ENCODE measurements around the gene TTC28. TPM values are rescaled to one million over a fixed set of nuclear protein-coding genes. Genes with fewer than 3 reads are reported as not detected.
"Not testable (repeated sequence)": the region's sequence is repeated elsewhere in the genome, so short reads cannot be mapped to it uniquely, and the experiment has no call there.

TTC28 gene
- polyA plus RNA-seq, 4 donors: 0.45 to 24.0 (median 3.7) TPM

GRCh38 chr22:28074526-28074925, 605.1 kb downstream of the TTC28 start:
- H3K36me3 ChIP-seq (ENCODE audit: control insufficient read depth in 3 of 3, insufficient read depth in 2 of 3, low read depth in 1 of 3, low read length in 3 of 3): peaks cover 0 to 6% (median 0%) of the 10 kb centered on the region in 3 donors
- WGBS, 3 donors: 90 to 97% (median 94%) methylated on average over 4 of the region's 4 CpGs
- peaks cover 0 to 16% (median 5%) of the 10 kb centered on the region in 3 donors for H3K4me1 ChIP-seq (ENCODE audit: control insufficient read depth in 3 of 3, insufficient read depth in 2 of 3, low read depth in 1 of 3, low read length in 2 of 3)
- no peak overlapping the region for H3K4me3 ChIP-seq (ENCODE audit: low read depth in 1 of 3, low read length in 3 of 3)
- no peaks in the 10 kb centered on the region for H3K9me3 ChIP-seq (ENCODE audit: control insufficient read depth in 2 of 2, insufficient read depth in 1 of 2, low read depth in 1 of 2, low read length in 1 of 2)
- no peaks in the 10 kb centered on the region for H3K27me3 ChIP-seq (ENCODE audit: control insufficient read depth in 3 of 3, insufficient read depth in 3 of 3, low read length in 3 of 3)
- H3K27ac ChIP-seq (ENCODE audit: low read depth in 1 of 3, low read length in 2 of 3): no peak overlapping the region
- no peak for DNase-seq
- FAIRE-seq: no peak

- 69 to 93% (median 86%) methylated on average over 3 of the region's 3 CpGs for WGBS, 3 donors
- DNase-seq (no peak), FAIRE-seq (no peak)
Measured at GRCh38 chr22:28072066-28072465, 607.6 kb downstream of the TTC28 start.

GRCh38 chr22:28068826-28069225, 610.8 kb downstream of the TTC28 start:
- no peaks in the 10 kb centered on the region for H3K27me3 ChIP-seq (ENCODE audit: control insufficient read depth in 3 of 3, insufficient read depth in 3 of 3, low read length in 3 of 3)
- H3K9me3 ChIP-seq (ENCODE audit: control insufficient read depth in 2 of 2, insufficient read depth in 1 of 2, low read depth in 1 of 2, low read length in 1 of 2): no peaks in the 10 kb centered on the region
- no peak for FAIRE-seq
- no peaks in the 10 kb centered on the region for H3K4me1 ChIP-seq (ENCODE audit: control insufficient read depth in 3 of 3, insufficient read depth in 2 of 3, low read depth in 1 of 3, low read length in 2 of 3)
- no peak for DNase-seq
- peaks cover 0 to 9% (median 0%) of the 10 kb centered on the region in 3 donors for H3K36me3 ChIP-seq (ENCODE audit: control insufficient read depth in 3 of 3, insufficient read depth in 2 of 3, low read depth in 1 of 3, low read length in 3 of 3)
- H3K27ac ChIP-seq (ENCODE audit: low read depth in 1 of 3, low read length in 2 of 3): no peak overlapping the region
- 89 to 94% (median 90%) methylated on average over 2 of the region's 2 CpGs for WGBS, 3 donors
- H3K4me3 ChIP-seq (ENCODE audit: low read depth in 1 of 3, low read length in 3 of 3): no peak overlapping the region

More at GRCh38 chr22:28072066-28072465, 607.6 kb downstream of the TTC28 start:
- Histone ChIP-seq H3K27me3 (ENCODE audit: control insufficient read depth in 3 of 3, insufficient read depth in 3 of 3, low read length in 3 of 3) (no peaks in the 10 kb centered on the region), H3K9me3 (ENCODE audit: control insufficient read depth in 2 of 2, insufficient read depth in 1 of 2, low read depth in 1 of 2, low read length in 1 of 2) (no peaks in the 10 kb centered on the region), H3K4me1 (ENCODE audit: control insufficient read depth in 3 of 3, insufficient read depth in 2 of 3, low read depth in 1 of 3, low read length in 2 of 3) (peaks cover 0 to 16% (median 5%) of the 10 kb centered on the region in 3 donors), H3K4me3 (ENCODE audit: low read depth in 1 of 3, low read length in 3 of 3) (no peak overlapping the region), H3K27ac (ENCODE audit: low read depth in 1 of 3, low read length in 2 of 3) (no peak overlapping the region), H3K36me3 (ENCODE audit: control insufficient read depth in 3 of 3, insufficient read depth in 2 of 3, low read depth in 1 of 3, low read length in 3 of 3) (peaks cover 0 to 6% (median 0%) of the 10 kb centered on the region in 3 donors)

GRCh38 chr22:28064920-28065319, 614.7 kb downstream of the TTC28 start:
- peak in 1 of 2 donors; percentile 35 for DNase-seq
- Histone ChIP-seq H3K4me3 (ENCODE audit: low read depth in 1 of 3, low read length in 3 of 3) (no peak overlapping the region), H3K4me1 (ENCODE audit: control insufficient read depth in 3 of 3, insufficient read depth in 2 of 3, low read depth in 1 of 3, low read length in 2 of 3) (no peaks in the 10 kb centered on the region), H3K36me3 (ENCODE audit: control insufficient read depth in 3 of 3, insufficient read depth in 2 of 3, low read depth in 1 of 3, low read length in 3 of 3) (peaks cover 0 to 7% (median 0%) of the 10 kb centered on the region in 3 donors), H3K27me3 (ENCODE audit: control insufficient read depth in 3 of 3, insufficient read depth in 3 of 3, low read length in 3 of 3) (no peaks in the 10 kb centered on the region), H3K27ac (ENCODE audit: low read depth in 1 of 3, low read length in 2 of 3) (no peak overlapping the region), H3K9me3 (ENCODE audit: control insufficient read depth in 2 of 2, insufficient read depth in 1 of 2, low read depth in 1 of 2, low read length in 1 of 2) (peaks cover 0 to 13% of the 10 kb centered on the region in 2 donors)
- no peak for FAIRE-seq
- 85 to 90% (median 88%) methylated on average over 2 of the region's 2 CpGs for WGBS, 3 donors

- Histone ChIP-seq H3K36me3 (ENCODE audit: control insufficient read depth in 3 of 3, insufficient read depth in 2 of 3, low read depth in 1 of 3, low read length in 3 of 3) (peaks cover 0 to 7% (median 0%) of the 10 kb centered on the region in 3 donors), H3K9me3 (ENCODE audit: control insufficient read depth in 2 of 2, insufficient read depth in 1 of 2, low read depth in 1 of 2, low read length in 1 of 2) (peaks cover 0 to 13% of the 10 kb centered on the region in 2 donors), H3K4me3 (ENCODE audit: low read depth in 1 of 3, low read length in 3 of 3) (no peak overlapping the region), H3K27ac (ENCODE audit: low read depth in 1 of 3, low read length in 2 of 3) (no peak overlapping the region), H3K4me1 (ENCODE audit: control insufficient read depth in 3 of 3, insufficient read depth in 2 of 3, low read depth in 1 of 3, low read length in 2 of 3) (no peaks in the 10 kb centered on the region), H3K27me3 (ENCODE audit: control insufficient read depth in 3 of 3, insufficient read depth in 3 of 3, low read length in 3 of 3) (no peaks in the 10 kb centered on the region)
- WGBS, 3 donors: 86 to 95% (median 93%) methylated on average over 5 of the region's 5 CpGs
- no peak for FAIRE-seq
- no peak for DNase-seq
Measured at GRCh38 chr22:28063656-28064055, 616.0 kb downstream of the TTC28 start.

GRCh38 chr22:28060594-28060993, 619.0 kb downstream of the TTC28 start:
- not testable (repeated sequence) for H3K36me3 ChIP-seq (ENCODE audit: control insufficient read depth in 3 of 3, insufficient read depth in 2 of 3, low read depth in 1 of 3, low read length in 3 of 3); H3K27me3 ChIP-seq (ENCODE audit: control insufficient read depth in 3 of 3, insufficient read depth in 3 of 3, low read length in 3 of 3); H3K4me1 ChIP-seq (ENCODE audit: control insufficient read depth in 3 of 3, insufficient read depth in 2 of 3, low read depth in 1 of 3, low read length in 2 of 3); H3K27ac ChIP-seq (ENCODE audit: low read depth in 1 of 3, low read length in 2 of 3); FAIRE-seq; DNase-seq; H3K4me3 ChIP-seq (ENCODE audit: low read depth in 1 of 3, low read length in 3 of 3)
- peaks cover 0 to 13% of the 10 kb centered on the region in 2 donors for H3K9me3 ChIP-seq (ENCODE audit: control insufficient read depth in 2 of 2, insufficient read depth in 1 of 2, low read depth in 1 of 2, low read length in 1 of 2)
- 74 to 90% (median 84%) methylated on average over 2 of the region's 2 CpGs for WGBS, 3 donors

GRCh38 chr22:28058036-28058435, 621.6 kb downstream of the TTC28 start:
- 79 to 95% (median 87%) methylated on average over 2 of the region's 2 CpGs for WGBS, 3 donors
- DNase-seq (no peak), FAIRE-seq (no peak)
- Histone ChIP-seq H3K27ac (ENCODE audit: low read depth in 1 of 3, low read length in 2 of 3) (no peak overlapping the region), H3K4me1 (ENCODE audit: control insufficient read depth in 3 of 3, insufficient read depth in 2 of 3, low read depth in 1 of 3, low read length in 2 of 3) (no peaks in the 10 kb centered on the region), H3K9me3 (ENCODE audit: control insufficient read depth in 2 of 2, insufficient read depth in 1 of 2, low read depth in 1 of 2, low read length in 1 of 2) (peaks cover 0 to 7% of the 10 kb centered on the region in 2 donors), H3K36me3 (ENCODE audit: control insufficient read depth in 3 of 3, insufficient read depth in 2 of 3, low read depth in 1 of 3, low read length in 3 of 3) (peaks cover 0 to 3% (median 0%) of the 10 kb centered on the region in 3 donors), H3K27me3 (ENCODE audit: control insufficient read depth in 3 of 3, insufficient read depth in 3 of 3, low read length in 3 of 3) (no peaks in the 10 kb centered on the region), H3K4me3 (ENCODE audit: low read depth in 1 of 3, low read length in 3 of 3) (no peak overlapping the region)

GRCh38 chr22:28054819-28055208, 624.8 kb downstream of the TTC28 start:
- peaks cover 0 to 3% (median 0%) of the 10 kb centered on the region in 3 donors for H3K36me3 ChIP-seq (ENCODE audit: control insufficient read depth in 3 of 3, insufficient read depth in 2 of 3, low read depth in 1 of 3, low read length in 3 of 3)
- no peaks in the 10 kb centered on the region for H3K9me3 ChIP-seq (ENCODE audit: control insufficient read depth in 2 of 2, insufficient read depth in 1 of 2, low read depth in 1 of 2, low read length in 1 of 2)
- 90 to 97% (median 96%) methylated on average over 1 of the region's 1 CpG for WGBS, 3 donors
- DNase-seq (no peak), FAIRE-seq (no peak)
- no peaks in the 10 kb centered on the region for H3K4me1 ChIP-seq (ENCODE audit: control insufficient read depth in 3 of 3, insufficient read depth in 2 of 3, low read depth in 1 of 3, low read length in 2 of 3)
- H3K4me3 ChIP-seq (ENCODE audit: low read depth in 1 of 3, low read length in 3 of 3): no peak overlapping the region
- H3K27ac ChIP-seq (ENCODE audit: low read depth in 1 of 3, low read length in 2 of 3): no peak overlapping the region
- H3K27me3 ChIP-seq (ENCODE audit: control insufficient read depth in 3 of 3, insufficient read depth in 3 of 3, low read length in 3 of 3): no peaks in the 10 kb centered on the region

All from small intestine (tissue), 7 donors.